ENCODE results near the gene EIF3M. TPM values are rescaled to one million over a fixed set of nuclear protein-coding genes. Genes with fewer than 3 reads are reported as not detected.

EIF3M gene
- total and polyA plus RNA-seq, 2 donors (not counting 3 experiments of a cell fraction or from before 2014, with no cell fraction given) = 229 to 243 TPM

DNA sequence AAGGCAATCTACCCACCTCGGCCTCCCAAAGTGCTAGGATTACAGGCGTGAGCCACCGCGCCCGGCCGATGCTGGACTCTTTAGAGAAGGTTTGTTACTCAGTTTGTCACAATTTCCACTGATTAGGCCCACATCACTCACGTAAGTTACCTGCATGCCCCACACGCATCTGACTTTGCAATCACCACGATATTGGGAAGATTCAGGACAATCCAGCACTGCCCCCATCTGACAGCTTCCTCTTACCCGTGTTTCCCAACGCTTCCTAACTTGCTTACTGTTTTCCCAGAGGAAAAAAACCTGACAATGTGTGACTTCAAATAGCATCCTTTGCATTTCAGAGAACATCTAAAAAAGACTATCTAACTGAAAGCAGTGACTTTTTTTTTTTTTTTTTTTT lies 21.8 kb upstream of the EIF3M start:
- no TSS peak for BruUV-seq (replicated peaks)

More for the DNA sequence above, 21.8 kb upstream of the EIF3M start:
- TF ChIP-seq POLR2A (IDR thresholded peaks at IDR 0.05; ENCODE audit: low read depth, low read length) (no peak), CTCF (IDR thresholded peaks at IDR 0.05; ENCODE audit: extremely low read depth in 1 of 2, insufficient read depth in 1 of 2, low read depth in 1 of 2, low read length in 2 of 2) (no peak), POLR2AphosphoS5 (IDR thresholded peaks at IDR 0.05; ENCODE audit: insufficient read depth, low read depth, low read length) (no peak), FOS (IDR thresholded peaks at IDR 0.05; ENCODE audit: borderline replicate concordance, insufficient read depth, low read length) (no peak), JUN (IDR thresholded peaks at IDR 0.05; ENCODE audit: borderline replicate concordance, insufficient read depth, insufficient read length, low read depth) (no peak), EZH2 (IDR thresholded peaks at IDR 0.05; ENCODE audit: borderline replicate concordance, low read depth, low read length, severe bottlenecking) (no peak), MYC (IDR thresholded peaks at IDR 0.05; ENCODE audit: low read depth, low read length) (no peak), GATA2 (IDR thresholded peaks at IDR 0.05; ENCODE audit: insufficient read depth, insufficient read length, low read depth, low read length) (no peak)
- TF ChIP-seq, protein P1, sequence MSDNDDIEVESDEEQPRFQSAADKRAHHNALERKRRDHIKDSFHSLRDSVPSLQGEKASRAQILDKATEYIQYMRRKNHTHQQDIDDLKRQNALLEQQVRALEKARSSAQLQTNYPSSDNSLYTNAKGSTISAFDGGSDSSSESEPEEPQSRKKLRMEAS (IDR thresholded peaks at IDR 0.05; ENCODE audit: insufficient read depth, insufficient read length) = no peak
- Histone ChIP-seq H3K4me1 (ENCODE audit: control insufficient read depth, extremely low read depth, insufficient read depth, low read length) (no peaks in the 10 kb centered on the region), H3K4me3 (replicated peaks in 1 of 3; ENCODE audit: insufficient read depth in 1 of 3, low read depth in 1 of 3, low read length in 3 of 3) (no peak overlapping the region), H3K27ac (ENCODE audit: insufficient read depth, low read depth, low read length) (no peak overlapping the region), H3K9ac (replicated peaks; ENCODE audit: extremely low read depth, insufficient read depth, low read length) (no peak overlapping the region), H3K9me1 (replicated peaks; ENCODE audit: control insufficient read depth, extremely low read depth, insufficient read depth, low read length) (no peaks in the 10 kb centered on the region), H3K79me2 (ENCODE audit: control insufficient read depth, insufficient read depth, low read length) (no peaks in the 10 kb centered on the region), H3K4me2 (ENCODE audit: insufficient read depth, low read length) (no peak overlapping the region), H3K27me3 (ENCODE audit: control insufficient read depth in 2 of 2, insufficient read depth in 2 of 2, low read length in 2 of 2) (peaks cover 0 to 2% of the 10 kb centered on the region in 2 experiments), H3K9me3 (replicated peaks; ENCODE audit: control insufficient read depth, insufficient read depth, low read length) (no peaks in the 10 kb centered on the region), H2AFZ (ENCODE audit: low read depth, low read length) (no peak overlapping the region), H4K20me1 (replicated peaks; ENCODE audit: control insufficient read depth, extremely low read depth, insufficient read depth, low read length) (no peaks in the 10 kb centered on the region), H3K36me3 (ENCODE audit: control insufficient read depth in 2 of 2, extremely low read depth in 1 of 2, insufficient read depth in 2 of 2, low read length in 2 of 2) (no peaks in the 10 kb centered on the region)
- ChIA-PET CTCF (interaction anchor here (1.1 kb wide), 1 partner anchor 175 kb away, joined by 3 read pairs; no protein-coding TSS in a partner anchor), POLR2A (no interaction called here)
- FAIRE-seq (no peak), DNase-seq (ENCODE audit: low read depth, low spot score) (no peak)
- dilution Hi-C loops (cut with MboI; ENCODE audit: extremely low pct_ligation_motif_present, low sequenced_read_pairs) = no loop called here
- intact Hi-C loops (cut with micrococcal nuclease) = no loop called here

Measured in endothelial cell of umbilical vein (primary cell).